NCI-H187 (cell line): ENCODE measurements around the gene ITIH2.
"Not testable (repeated sequence)": the region's sequence is repeated elsewhere in the genome, so short reads cannot be mapped to it uniquely, and the experiment has no call there.

Experiments
- DNase-seq, 2 experiments: peaks; one replicate each; lab custom pipeline; 2025; lab: John Stamatoyannopoulos, UW

The ITIH2 gene

DNA sequence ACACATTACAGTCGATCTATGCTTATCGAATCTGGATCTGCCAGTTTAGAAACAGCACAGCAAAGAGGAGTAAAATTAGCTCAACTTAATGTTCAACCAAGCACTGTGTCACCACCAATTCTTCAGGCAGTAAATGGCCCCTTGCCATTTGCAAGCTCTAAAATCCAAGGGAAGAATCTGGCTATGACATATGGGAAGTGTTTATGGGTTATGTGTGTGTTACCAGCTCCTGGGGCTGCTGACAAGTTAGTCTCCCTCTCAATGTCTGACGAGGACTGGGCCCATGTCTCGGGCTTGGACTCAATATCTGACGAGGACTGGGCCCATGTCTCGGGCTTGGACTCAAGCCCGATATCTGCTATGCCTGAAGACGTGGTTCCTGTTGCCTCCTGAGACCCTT, 5.7 kb upstream of the ITIH2 start:
- DNase-seq, result no peak

DNA sequence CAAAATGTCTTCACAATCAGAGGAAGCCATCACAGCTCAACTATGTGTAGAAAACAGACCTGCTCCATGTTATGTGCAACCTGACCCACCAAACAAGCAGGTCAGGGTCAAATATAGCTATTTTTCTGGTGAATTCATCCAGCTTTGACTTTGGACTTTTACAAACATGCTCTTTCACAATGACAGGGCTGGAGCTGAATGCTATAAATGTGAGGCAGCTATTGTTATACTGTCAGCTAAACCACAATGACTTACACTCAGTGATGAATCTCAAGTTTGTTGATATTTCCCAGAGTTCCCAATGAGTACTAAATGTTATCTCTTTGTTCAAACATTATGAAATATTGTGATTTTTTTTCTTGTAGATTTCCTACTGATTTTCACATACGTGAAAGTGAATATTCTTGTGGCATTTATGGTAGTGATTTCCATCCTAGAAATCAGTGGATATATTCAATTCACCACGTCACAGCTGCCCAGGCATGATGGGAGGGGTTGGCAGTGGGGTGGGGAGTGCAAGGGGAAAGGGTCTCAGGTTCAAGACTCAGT, 2.5 kb upstream of the ITIH2 start:
- DNase-seq, result no peak

DNA sequence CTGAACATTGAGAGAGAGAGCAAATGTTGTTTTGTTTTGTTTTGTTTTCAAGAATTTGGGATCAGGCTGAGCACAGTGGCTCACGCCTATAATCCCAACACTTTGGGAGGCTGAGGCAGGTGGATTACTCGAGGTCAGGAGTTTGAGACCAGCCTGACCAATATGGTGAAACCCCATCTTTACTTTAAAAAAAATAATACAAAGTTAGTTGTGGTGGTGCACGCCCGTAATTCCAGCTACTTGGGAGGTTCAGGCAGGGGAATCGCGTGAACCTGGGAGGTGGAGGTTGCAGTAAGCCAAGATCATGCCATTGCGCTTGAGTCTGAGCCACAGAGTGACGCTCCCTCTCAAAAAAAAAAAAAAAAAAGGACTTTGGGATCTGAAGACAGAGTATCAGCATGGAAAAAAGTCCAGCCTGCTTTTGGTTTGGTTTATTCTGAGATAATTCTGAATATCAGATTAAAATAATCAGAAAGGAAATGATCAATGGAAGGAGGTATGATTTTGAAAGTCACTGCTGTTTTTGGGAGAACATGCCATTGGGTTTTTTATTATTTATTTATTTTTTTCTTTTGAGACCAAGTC, 1.9 kb upstream of the ITIH2 start:
- DNase-seq, result no peak

DNA sequence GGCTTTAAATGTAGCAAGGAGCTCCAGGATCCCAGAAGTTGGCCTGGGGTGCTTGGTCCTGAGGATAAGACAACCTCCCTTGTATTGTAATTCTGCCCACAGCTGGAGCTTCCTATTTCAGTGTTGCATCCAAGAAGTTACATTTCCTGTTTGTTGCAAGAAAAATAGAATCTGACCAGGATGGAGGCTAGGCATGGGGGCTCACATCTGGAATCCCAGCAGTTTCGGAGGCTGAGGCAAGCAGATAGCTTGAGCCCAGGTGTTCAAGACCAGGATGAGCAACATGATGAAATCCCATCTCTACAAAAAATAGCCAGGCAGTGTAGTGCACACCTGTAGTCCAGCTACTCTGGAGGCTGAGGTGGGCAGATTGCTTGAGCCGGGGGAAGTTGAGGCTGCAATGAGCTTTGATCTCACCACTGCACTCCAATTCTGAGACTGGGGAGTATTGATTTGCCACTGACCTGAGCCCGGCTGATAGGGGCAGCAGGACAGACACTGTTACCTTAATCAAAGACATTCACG, 766 bp upstream of the ITIH2 start:
- no peak for DNase-seq

DNA sequence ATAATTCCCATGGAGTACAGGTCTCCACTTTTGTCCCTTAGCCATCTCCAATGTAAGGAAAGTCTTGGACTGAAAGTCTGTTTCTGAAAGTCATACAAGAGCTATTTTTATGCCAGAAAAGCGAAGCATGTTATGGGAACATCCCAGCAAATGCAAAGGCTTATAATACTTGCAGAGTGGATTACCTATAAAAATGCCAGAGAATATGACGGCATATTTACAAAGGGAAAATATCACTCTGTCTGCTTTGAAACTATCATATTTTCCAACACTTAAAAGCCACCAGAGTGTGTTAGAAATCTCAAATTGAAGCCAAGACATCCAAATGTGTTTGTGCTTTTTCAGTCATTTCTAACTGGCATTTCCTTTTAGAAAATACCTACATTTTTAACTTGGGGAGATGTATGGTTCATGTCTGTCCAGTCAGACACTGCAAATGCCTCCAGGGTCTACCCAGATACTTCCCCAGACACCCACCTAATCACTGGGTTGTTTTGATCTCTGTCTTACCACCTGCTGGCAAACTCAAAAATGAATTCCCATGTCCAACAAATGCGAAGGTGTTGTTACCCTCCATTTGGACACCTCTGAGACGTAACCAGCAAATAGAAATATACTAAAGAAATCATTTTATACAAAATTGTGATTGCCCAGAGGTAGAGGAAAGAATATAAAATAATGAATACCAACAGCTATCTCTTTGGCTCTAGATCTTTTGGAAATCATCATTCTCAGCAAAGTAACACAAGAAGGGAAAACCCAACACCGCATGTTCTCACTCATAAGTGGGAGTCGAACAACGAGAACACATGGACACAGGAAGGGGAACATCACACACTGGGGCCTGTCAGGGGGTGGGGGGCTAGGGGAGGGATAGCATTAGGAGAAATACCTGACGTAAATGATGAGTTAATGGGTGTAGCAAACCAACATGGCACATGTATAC, 1.2 kb downstream of the ITIH2 start:
- DNase-seq, result no peak

DNA sequence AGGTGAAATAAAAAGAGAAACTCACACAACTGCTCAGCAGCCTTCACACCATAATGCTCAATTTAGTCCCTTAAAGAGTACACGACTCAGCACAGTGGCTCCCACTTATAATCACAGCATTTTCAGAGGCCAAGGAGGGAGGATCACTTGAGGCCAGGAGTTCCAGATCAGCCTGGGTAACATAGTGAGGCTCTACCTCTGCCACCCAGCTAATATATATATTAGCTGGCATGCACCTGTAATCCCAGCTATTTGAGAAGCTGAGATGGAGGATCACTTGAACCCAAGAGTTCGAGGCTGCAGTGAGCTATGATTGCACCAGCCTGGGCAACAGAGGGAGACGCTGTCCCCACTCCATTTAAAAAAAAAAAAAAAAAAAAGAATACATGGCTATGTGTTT, 2.2 kb downstream of the ITIH2 start:
- no peak for DNase-seq

DNA sequence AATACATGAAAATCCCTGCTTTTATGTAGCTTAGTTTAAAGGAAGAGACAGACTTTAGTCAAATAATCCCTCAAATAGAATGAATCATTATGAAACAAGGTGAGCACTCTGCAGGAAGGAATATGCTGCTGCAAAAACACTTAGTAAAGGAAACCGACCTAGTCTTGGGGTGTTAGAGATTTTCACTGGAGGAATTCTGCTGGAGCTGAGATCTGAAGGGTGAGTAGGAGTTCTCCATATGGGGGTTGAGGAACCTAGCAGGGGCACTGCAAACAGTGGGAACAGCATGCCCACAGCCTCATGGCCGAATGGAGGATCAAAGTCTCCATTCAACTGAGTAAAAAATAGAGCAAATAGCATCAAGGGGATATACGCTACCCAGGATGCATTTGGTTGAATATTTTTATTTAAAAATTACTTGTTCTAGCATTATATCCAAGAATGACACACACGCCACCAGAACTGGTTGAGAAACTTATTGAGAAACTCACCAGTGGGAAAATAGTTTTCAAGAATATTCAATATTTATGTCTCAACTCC, 3.5 kb downstream of the ITIH2 start:
- DNase-seq, result no peak

DNA sequence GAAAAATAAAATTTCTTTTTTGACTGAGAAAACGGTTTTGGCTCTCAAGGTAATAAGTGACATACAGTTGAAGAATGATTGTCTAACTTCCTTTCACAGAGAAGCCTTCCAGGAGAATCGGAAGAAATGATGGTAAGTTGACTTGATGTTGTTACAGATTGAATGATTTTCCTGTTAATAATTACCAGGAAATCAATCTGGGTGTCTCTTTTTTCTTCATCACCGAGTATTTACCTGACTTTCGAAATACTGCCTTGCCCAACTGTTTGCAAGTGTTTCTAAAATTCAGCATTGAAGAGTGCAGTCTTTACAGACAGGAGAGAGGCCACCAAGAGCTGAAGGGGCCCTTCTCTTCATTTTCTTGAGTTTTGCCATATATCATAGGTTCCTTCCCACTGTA, 4.0 kb downstream of the ITIH2 start:
- DNase-seq, result no peak

DNA sequence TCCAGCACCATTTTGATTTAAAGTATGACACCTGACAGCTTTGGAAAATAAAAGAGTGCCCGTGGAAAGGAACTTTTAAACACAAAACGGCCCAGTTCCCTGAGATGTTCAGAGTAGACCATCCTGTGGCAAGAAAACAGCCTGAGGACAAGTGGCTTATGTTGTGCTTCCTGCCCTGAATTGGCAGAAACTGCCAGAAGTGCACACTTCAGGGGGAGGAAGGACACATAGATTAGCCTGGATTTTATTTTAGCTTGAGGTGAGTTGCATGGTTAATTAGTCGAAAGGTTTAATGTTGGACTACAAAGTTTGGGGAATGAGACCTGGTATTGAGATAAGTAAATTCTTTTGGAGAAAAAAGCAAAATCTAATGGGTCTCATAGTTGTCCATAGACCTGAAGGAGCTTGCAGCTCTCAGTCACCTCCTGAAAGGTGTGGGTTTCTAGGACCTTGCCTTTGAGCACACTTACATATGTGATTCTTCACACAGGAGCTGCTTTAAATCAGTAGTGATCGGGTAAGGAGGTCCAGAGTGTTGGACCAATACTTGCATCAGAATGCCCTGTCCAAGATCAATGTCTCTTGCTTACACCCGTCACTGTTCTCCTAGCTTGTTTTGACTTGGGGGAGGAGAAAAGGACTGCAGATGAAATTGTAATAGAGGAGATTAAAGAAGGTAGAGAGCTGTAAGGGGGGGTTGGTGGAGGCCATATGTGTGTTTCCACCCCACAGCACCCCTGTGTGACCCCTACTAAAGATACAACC, 4.9 kb downstream of the ITIH2 start:
- DNase-seq, result no peak

DNA sequence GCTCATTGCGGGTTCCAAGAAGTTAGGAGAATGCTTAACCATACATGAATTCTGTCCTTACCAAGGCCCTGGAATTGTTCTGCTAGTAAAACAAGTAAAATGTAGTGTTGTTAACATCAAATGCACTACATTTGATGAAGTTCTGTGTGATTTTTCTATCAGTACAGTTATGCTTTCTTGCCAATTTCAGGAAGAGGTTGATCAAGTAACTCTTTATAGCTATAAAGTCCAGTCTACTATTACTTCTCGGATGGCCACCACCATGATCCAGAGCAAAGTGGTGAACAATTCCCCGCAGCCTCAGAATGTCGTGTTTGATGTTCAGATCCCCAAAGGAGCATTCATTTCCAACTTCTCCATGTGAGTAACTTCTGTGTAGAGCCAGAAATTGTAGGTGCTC, 5.7 kb downstream of the ITIH2 start:
- DNase-seq, result no peak

DNA sequence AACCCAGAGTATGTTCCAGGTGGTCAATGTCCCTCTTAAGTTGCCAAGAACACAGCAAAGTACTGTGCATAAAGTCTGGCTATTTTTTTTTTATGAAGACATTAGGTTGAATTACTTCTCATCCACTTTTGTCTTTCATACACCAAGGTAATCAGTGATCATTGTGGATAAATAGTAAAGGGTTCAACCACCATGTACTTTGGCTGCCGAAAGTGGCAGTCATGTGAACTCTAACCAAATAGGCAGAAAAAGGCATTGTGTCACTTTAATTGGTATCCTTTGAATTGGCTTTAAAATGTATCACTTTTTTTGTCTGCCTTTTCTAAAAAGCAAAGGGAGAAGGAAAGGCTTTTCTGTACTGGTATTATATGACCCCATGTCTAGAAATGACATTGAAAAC, 7.3 kb downstream of the ITIH2 start:
- no peak for DNase-seq

DNA sequence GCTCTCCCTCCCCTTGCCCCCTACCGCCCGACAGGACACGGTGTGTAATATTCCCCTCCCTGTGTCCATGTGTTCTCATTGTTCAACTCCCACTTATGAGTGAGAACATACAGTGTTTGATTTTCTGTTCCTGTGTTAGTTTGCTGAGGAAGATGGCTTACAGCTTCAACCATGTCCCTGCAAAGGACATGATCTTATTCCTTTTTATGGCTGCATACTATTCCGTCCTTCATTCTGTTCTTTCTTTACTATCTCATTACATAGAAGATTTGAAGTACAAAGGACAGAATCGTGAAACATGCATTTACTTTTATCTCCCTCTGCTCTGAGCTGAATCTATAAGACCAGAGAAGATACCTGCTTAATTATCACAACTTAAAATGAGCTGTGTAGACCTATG, 8.0 kb downstream of the ITIH2 start:
- DNase-seq, result not testable (repeated sequence)

DNA sequence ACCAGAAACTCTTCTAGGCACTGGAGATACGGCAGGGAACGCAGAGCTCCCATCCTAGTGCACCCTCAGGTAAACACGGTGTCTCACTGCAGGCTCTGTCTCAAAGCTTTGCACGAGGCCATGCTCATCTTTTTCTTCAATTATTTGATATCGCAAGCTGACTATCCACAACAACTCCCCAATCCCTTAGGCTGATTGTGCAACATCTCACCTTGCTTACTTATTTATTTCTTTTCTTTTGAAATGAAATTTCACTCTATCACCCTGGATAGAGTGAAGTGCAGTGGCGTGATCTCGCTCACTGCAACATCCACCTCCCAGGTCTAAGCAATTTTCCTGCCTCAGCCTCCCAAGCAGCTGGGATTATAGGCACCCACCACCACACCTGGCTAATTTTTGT, 12.4 kb downstream of the ITIH2 start:
- DNase-seq, result no peak

DNA sequence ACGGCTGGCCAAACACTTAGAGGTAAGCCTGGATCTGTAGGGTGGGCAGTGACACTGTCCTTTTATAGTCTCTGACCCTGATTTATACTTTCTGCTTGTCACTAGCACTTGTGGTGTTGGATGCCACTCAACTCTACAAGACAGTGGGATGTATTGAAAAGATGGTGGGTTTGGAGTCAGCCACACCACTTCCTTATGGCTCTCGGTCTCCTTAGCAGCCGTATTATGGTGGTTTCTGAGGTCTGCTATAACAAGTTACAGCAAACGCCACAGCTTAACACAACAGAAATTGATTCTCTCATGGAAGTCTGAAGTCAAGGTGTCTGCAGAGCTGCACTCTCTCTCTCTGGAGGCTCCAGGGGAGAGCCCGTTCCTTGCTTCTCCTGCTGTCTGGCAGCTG, 14.7 kb downstream of the ITIH2 start:
- no peak for DNase-seq

DNA sequence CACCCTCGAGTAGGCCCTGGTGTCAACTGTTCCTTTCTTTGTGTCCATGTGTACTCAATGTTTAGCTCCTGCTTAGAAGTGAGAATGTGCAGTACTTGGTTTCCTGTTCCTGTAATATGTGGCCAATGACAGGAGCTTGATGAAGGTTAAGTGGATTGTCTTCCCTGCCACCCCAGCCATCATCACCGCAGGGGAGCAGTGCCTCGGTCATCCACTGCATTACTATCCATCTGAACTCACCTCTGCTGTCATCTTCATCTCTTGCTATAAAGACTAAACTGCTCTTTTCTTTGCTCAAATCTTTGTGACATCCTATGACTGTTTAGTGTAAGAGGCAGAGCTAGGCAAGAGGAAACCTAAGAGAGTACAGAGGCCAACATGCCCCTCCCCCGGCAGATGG, 15.6 kb downstream of the ITIH2 start:
- no peak for DNase-seq

DNA sequence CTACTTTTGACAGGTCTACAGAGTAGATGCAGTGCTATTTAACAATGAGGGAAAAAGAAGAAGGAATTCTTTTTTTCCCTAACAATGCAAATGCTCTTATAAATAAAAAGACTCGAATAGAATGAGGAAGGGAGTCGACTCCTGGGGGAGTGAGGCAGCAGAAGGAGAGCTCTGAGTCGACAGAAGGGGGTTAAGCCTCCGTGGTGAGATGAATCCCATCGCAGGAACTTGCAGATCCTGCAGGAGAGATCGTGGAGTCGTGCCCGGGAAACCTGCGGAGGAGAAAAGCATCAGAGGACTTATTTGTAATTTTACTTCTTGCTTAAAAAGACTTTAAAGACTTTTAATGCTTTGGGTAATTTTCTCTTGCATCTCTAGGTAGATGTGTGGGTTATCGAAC, 17.4 kb downstream of the ITIH2 start:
- no peak for DNase-seq

DNA sequence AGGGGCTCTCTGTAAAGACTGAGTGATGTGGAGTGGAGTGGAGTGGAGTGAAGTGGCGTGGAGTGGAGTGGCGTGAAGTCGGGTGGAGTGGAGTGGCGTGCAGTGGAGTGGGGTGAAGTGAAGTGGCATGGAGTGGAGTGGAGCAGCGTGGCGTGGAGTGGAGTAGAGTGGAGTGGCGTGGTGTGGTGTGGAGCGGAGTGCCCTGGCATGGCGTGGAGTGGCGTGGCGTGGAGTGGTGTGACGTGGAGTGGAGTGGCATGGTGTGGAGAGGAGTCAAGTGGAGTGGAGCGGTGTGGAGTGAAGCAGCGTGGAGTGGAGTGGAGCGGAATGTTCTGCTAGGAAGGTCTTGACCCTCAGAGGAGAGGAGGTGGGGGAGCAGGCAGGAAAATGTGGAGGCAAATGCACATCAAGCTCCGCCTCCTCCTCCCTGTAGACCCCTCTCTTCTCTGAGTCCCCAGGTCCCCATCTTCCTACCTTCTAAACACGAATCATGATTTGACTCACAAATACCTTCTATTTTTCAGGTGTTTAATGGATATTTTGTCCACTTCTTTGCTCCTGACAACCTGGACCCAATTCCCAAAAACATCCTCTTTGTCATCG, 19.9 kb downstream of the ITIH2 start:
- no peak for DNase-seq

DNA sequence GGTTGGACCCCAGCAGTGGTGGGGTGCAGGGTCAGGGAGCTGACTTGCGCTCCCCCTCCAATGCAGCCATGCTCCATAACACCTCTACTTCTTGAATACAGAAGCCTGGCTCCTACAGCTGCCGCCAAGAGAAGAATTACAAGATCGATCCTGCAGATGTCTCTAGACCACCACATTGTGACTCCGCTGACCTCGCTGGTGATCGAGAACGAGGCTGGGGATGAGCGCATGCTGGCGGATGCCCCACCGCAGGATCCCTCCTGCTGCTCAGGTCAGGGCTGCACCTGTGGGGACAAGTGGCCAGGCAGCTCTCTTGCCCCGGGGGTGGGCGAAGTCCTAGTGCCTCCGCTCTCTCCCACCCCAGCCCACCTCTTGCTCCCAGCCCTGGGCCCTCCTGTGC, 31.7 kb downstream of the ITIH2 start:
- DNase-seq, result no peak

DNA sequence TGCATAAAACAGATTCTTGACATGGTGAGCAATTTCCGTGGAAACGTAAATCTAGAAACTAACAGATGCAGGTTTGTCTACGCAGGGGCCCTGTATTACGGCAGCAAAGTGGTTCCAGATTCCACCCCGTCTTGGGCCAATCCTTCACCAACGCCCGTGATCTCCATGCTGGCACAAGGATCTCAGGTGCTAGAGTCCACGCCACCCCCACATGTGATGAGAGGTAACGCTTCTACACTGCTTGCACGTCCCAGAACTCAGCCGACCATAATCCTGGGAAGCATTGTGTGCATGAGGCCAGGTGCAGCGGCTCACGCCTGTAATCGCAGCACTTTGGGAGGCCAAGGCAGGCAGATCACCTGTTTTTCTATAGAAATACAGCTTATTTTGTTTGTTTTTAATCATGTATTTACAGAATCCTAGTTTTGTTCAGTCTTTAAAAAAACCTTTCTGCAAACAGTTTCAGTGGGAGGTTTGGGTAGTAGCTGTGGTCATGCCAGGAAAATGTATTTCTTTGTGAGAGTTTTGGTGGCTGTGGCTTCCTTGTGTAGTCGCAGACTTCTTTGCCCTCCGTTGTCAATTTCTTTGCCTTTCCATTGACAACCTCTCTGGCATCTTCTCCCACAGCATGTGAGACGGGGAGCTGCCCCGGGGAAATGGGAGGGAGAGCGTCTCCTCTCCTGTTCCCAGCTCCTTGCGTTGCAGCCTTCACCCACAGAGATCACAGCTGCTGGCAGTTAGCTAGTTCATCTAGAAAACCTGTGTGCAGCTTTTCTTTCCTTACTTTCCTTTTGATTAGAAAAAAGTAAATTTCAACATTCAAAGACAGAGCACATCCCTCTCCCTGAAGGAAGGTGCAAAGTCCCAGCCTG, 35.7 kb downstream of the ITIH2 start:
- no peak for DNase-seq

DNA sequence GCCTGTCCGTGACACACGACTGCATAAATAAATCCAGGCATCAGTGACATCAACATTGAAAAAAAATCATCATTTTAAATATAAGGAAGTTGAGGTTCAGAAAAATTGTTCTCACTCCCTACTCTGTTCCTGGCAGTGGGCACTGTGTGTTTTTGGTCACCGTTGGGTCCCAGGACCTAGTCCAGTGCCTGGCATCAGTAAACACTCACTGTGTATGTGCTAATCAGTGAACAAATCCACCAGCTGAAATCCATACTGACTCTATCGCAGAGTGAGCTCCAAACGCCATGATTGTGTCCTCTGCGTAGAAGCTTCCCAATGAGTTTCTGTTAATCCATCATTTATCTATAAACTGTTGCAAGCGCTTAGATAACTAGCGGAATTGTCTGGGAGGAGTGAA, 41.2 kb downstream of the ITIH2 start:
- DNase-seq, result no peak

DNA sequence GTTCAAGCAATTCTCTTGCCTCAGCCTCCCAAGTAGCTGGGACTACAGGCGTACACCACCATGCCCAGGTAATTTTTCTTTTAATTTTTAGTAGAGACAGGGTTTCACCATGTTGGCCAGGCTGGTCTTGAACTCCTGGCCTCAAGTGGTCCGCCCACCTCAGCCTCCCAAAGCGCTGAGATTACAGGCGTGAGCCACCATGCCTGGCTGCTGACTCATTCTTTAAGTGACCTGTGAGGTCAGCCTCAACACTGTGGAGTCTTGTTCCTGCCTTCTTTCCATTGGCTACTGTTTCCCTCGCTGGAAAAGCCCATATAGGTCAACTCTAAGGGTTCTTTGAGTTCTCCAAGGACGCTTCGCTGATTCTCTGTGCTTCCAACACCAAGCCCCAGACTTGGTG, 45.5 kb downstream of the ITIH2 start:
- DNase-seq, result not testable (repeated sequence)
